Measurements from ENCODE around the gene DUS2. TPM values are rescaled to one million over a fixed set of nuclear protein-coding genes. Genes with fewer than 3 reads are reported as not detected.

DUS2 gene
- total and polyA plus RNA-seq, 9 of the 15 experiments (the other 6 are each of a cell fraction or from before 2014, with no cell fraction given), result 5.8 to 22.5 (median 20.6) TPM

DNA sequence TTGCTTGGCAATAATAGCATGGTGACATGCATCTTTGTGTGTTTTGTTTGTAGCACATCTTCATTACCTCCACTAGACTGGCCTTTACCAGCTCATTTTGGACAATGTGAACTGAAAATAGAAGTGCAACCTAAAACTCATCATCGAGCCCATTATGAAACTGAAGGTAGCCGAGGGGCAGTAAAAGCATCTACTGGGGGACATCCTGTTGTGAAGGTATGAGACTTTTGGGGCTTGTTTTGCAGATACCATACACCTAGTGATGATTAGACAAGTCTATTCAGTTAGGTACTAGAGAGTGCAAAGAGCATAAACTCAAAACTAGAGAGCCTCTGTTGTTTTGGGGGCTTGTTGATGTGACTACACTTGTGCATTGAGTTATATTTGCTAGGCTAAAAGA lies 103.3 kb downstream of the DUS2 start (continued):
- TF ChIP-seq ZNF436 (CRISPR knock-in tag; IDR thresholded peaks at IDR 0.05), result no peak

DNA sequence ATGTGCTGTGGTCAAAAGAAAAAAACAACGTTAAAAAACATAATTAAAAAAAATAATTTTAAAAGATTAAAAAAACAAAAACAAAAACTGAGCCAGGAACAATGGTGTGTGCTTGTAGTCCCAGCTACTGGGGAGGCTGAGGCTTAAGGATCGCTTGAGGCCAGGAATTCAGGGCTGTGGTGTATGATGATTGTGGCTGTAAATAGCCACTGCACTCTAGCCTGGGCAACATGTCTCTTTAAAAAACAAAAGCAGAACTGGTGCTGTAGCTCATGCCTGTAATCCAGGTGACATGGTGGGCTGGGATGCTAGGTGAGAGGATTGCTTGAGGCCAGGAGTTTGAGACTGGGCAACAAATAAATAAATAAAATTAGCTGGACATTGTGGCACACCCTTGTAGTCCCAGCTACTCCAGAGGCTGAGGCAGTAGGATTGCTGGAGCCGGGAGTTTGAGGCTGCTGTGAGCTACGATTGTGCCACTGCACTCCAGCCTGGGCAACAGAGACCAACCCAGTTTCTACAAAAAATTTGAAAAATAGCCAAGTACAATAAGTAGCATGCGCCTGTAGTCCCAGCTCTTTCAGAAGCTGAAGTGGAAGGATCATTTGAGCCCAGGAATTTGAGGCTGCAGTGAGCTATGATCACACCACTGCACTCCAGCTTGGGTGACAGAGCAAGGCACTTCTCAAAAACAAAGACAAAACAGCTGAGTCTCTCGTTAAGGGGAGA lies 105.7 kb downstream of the DUS2 start:
- no peaks in the 10 kb centered on the region for H3K9me3 ChIP-seq (replicated peaks; ENCODE audit: control insufficient read depth, insufficient read depth, low read depth, low read length)
- no TSS peak for BruUV-seq (replicated peaks)
- intact Hi-C loops (cut with micrococcal nuclease), result no loop called here
- H3K36me3 ChIP-seq (ENCODE audit: control insufficient read depth, insufficient read depth, low read length), result peaks cover 44% of the 10 kb centered on the region; the same call in 2 of the 3 replicates
- ChIA-PET CTCF (ENCODE audit: low intra/inter-chr PET ratio) (no interaction called here), POLR2A (interaction anchor here (0.6 to 2.6 kb wide), 7 partner anchors 8 to 1560 kb away, joined by 3 to 17 read pairs (median 3); partner anchors contain the start of gene NFATC3)
- DNase-seq (ENCODE audit: extremely low read depth in 1 of 4, low spot score in 3 of 4) (no peak), ATAC-seq (peak; percentile 67), FAIRE-seq (no peak)
- H3K4me3 ChIP-seq, result no peak overlapping the region
- peak overlapping the region in 1 of 2 experiments; percentile 38; a peak in 1 of 4 replicates for H3K9ac ChIP-seq (ENCODE audit: insufficient read depth in 1 of 2, low read depth in 2 of 2, low read length in 2 of 2)
- WGBS (ENCODE audit: insufficient coverage, low coverage, missing lambda C conversion rate), result 77% methylated on average over 6 of the region's 6 CpGs
- no peaks in the 10 kb centered on the region for H3K9me1 ChIP-seq (ENCODE audit: control insufficient read depth, insufficient read depth, low read length)
- peaks cover 89% of the 10 kb centered on the region for H3K79me2 ChIP-seq (ENCODE audit: control insufficient read depth, insufficient read depth, low read length)
- H3K27ac ChIP-seq (ENCODE audit: extremely low read depth, low read depth, low read length), result no peak overlapping the region
- H3K4me1 ChIP-seq (replicated peaks in 1 of 2; ENCODE audit: control insufficient read depth in 2 of 2, insufficient read depth in 2 of 2, low read length in 2 of 2), result peaks cover 0 to 3% of the 10 kb centered on the region in 2 experiments; a peak in 1 of 5 replicates
- in situ Hi-C loops (cut with MboI), result no loop called here
- H4K20me1 ChIP-seq (replicated peaks; ENCODE audit: control insufficient read depth, insufficient read depth, low read length), result 0 out of 2 replicates have a peak, but pooled peaks cover 4% of the 10 kb centered on the region
- no peak overlapping the region; the same call in 1 of the 2 replicates for H3K4me2 ChIP-seq (ENCODE audit: insufficient read depth, low read length)
- H3K27me3 ChIP-seq (ENCODE audit: control insufficient read depth in 2 of 2, insufficient read depth in 2 of 2, low read length in 2 of 2), result no peaks in the 10 kb centered on the region
- H2AFZ ChIP-seq (ENCODE audit: low read depth, low read length), result no peak overlapping the region
- no peak for TF ChIP-seq NFE2L1 (tag; IDR thresholded peaks at IDR 0.05; ENCODE audit: borderline replicate concordance, low read depth)
- TF ChIP-seq SIX5 (IDR thresholded peaks at IDR 0.05; ENCODE audit: borderline replicate concordance in 1 of 2, insufficient read depth in 1 of 2, low read depth in 1 of 2, low read length in 2 of 2), result no peak
- TF ChIP-seq, protein P1, sequence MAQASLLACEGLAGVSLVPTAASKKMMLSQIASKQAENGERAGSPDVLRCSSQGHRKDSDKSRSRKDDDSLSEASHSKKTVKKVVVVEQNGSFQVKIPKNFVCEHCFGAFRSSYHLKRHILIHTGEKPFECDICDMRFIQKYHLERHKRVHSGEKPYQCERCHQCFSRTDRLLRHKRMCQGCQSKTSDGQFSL (CRISPR knock-in tag; IDR thresholded peaks at IDR 0.05), result no peak
- TF ChIP-seq, protein P1 (tag; IDR thresholded peaks at IDR 0.05), result no peak
- no peak for TF ChIP-seq ZNF75A (CRISPR knock-in tag; IDR thresholded peaks at IDR 0.05)
- no peak for TF ChIP-seq EP300 (IDR thresholded peaks at IDR 0.05; ENCODE audit: low read length)
- no peak for TF ChIP-seq RBM22 (IDR thresholded peaks at IDR 0.05; ENCODE audit: low read depth, low read length, poor library complexity, severe bottlenecking)
- TF ChIP-seq, protein P2, sequence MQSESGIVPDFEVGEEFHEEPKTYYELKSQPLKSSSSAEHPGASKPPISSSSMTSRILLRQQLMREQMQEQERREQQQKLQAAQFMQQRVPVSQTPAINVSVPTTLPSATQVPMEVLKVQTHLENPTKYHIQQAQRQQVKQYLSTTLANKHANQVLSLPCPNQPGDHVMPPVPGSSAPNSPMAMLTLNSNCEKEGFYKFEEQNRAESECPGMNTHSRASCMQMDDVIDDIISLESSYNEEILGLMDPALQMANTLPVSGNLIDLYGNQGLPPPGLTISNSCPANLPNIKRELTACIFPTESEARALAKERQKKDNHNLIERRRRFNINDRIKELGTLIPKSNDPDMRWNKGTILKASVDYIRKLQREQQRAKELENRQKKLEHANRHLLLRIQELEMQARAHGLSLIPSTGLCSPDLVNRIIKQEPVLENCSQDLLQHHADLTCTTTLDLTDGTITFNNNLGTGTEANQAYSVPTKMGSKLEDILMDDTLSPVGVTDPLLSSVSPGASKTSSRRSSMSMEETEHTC (IDR thresholded peaks at IDR 0.05), result no peak
- TF ChIP-seq BACH1 (tag; IDR thresholded peaks at IDR 0.05), result no peak
- no peak for TF ChIP-seq ELF2 (CRISPR knock-in tag; IDR thresholded peaks at IDR 0.05)
- TF ChIP-seq, protein P3, sequence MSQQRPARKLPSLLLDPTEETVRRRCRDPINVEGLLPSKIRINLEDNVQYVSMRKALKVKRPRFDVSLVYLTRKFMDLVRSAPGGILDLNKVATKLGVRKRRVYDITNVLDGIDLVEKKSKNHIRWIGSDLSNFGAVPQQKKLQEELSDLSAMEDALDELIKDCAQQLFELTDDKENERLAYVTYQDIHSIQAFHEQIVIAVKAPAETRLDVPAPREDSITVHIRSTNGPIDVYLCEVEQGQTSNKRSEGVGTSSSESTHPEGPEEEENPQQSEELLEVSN (IDR thresholded peaks at IDR 0.05; ENCODE audit: borderline replicate concordance in 1 of 2, extremely low read depth in 1 of 2, insufficient read depth in 1 of 2, insufficient read length in 1 of 2, low read depth in 1 of 2, low read length in 1 of 2, poor library complexity in 1 of 2, severe bottlenecking in 1 of 2), result no peak
- TF ChIP-seq ZFPM2 (CRISPR knock-in tag; IDR thresholded peaks at IDR 0.05), result no peak
- TF ChIP-seq, protein P4, sequence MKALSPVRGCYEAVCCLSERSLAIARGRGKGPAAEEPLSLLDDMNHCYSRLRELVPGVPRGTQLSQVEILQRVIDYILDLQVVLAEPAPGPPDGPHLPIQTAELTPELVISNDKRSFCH (CRISPR knock-in tag; IDR thresholded peaks at IDR 0.05), result no peak
- TF ChIP-seq, protein P4 (tag; IDR thresholded peaks at IDR 0.05), result no peak
